HG02943 (cell line): ENCODE results near the gene DNAH8.

ENCODE experiments used
- ATAC-seq: cut with Tn5 transposase; IDR thresholded peaks from one replicate; pipeline ENCODE4 v1.9.1; 2021; ENCODE audit warnings: mild to moderate bottlenecking, low read depth, moderate library complexity; ENCODE audit not compliant: unreplicated experiment

Gene DNAH8

GRCh38 chr6:38997128-38997761 lies 282.1 kb downstream of the DNAH8 start:
- ATAC-seq, result no peak

DNA sequence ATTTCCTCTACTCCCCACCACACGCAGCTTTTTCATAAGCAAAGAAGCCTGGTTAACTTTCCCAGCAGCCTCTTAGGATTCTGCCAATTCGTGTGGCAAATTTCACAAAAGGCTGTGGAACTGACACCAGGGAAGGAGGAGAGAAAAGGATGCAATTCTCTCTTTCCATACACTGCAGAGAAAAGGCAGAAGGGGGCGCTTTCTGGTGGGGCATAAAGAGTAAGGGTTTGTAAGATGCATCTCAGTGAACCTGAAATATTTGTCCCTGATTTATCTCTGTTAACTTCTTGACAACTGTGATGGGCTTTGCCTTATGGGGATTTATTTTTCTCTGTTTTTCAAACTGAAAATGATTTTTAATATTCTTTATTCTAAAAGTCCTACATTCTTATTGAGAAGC lies 288.0 kb downstream of the DNAH8 start:
- no peak for ATAC-seq

DNA sequence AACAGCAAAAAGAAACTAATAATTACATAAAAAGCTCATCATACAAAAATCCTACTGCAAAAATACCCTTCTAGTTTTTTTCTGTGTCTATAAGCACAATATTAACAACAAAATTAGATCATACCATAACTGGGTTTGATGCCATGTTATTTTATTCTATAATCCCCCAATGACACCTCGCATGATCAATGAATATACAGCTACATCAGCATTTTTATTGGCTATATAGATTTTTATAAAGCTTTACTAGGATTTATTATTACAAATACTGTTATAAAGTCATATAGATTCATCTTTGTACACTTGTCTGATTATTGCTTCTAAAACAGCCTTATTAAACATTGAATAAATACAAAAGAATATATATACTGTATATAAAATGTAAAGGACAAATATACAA lies 288.4 kb downstream of the DNAH8 start:
- no peak for ATAC-seq

- ATAC-seq, result no peak
These were observed 289.7 kb downstream of the DNAH8 start for GRCh38 chr6:39004801-39005200.

GRCh38 chr6:39005774-39006173 lies 290.7 kb downstream of the DNAH8 start:
- ATAC-seq, result no peak

- no peak for ATAC-seq
These were observed 292.5 kb downstream of the DNAH8 start for GRCh38 chr6:39007575-39007974.

- ATAC-seq, result no peak
These were observed 293.6 kb downstream of the DNAH8 start for GRCh38 chr6:39008737-39009136.

- no peak for ATAC-seq
These were observed 294.4 kb downstream of the DNAH8 start for GRCh38 chr6:39009476-39009875.

DNA sequence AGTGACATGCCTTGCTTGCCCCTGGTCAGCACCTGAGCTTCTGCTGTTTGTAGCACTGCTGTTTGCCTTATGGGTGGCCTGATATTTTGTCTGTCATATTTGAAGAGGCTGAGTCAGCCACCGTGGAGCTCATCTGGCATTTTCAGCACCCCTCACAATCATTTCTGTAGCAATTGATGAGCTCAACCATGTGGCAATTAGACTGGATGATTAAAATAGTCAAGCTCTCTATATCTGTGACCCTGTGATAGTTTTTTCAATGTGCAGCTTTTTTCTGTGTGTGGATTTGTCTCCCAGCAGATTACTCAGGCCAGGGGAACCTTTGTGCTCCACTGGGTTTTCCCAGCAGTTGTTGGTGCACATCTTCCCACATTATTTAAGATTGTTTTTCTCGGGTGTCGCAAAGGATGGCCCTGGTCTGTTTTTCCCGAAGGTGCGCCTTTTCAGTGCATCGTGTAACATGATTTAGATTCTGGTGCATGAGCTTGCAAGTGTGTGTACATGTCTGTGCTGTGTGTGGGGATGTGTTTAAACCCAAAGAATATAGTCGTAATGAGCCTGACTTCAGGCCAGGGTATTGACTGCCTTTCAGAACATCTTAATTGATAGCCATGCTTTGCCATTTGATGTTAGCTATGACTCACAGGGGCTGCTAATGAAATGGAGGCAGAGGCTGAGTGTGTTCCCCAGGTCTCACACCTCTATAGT lies 301.9 kb downstream of the DNAH8 start:
- no peak for ATAC-seq

- no peak for ATAC-seq
These were observed 302.4 kb downstream of the DNAH8 start for GRCh38 chr6:39017547-39017880.

- no peak for ATAC-seq
These were observed 303.0 kb downstream of the DNAH8 start for GRCh38 chr6:39018103-39018502.

DNA sequence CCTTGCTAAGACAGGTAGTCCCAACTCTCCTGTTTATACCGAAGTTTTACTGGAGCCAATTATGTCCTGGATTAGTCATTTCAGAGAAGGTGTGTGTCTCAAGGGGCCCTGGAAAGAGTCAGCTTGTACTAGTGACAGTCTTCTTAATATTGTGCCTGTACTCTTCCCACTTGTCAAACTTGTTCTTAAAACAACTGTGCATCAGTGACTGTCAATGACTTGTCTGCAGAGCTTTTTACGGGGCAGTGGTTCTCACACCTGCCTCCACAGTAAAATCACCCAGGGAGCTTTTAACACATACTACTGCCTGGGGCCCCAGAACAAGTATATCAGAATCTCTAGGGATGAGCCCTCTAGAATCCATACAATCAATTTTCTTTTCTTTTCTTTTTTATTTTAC lies 305.0 kb downstream of the DNAH8 start:
- ATAC-seq, result no peak

DNA sequence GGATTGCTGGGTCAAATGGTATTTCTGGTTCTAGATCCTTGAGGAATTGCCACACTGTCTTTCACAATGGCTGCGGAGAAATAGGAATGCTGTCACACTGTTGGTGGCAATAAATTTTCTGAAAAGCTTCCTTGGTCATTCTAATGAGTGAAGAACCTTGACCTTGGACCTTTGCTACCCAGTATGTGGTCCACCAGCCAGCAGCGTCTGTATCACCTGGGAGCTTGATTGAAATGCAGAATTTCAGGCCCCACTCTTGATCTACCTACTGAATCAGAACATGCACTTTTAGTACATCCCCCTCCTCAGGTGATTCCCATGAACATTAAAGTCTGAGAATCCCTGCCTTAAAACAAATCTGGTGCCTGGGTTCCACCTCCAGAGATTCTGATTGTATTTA lies 305.9 kb downstream of the DNAH8 start:
- ATAC-seq, result no peak

DNA sequence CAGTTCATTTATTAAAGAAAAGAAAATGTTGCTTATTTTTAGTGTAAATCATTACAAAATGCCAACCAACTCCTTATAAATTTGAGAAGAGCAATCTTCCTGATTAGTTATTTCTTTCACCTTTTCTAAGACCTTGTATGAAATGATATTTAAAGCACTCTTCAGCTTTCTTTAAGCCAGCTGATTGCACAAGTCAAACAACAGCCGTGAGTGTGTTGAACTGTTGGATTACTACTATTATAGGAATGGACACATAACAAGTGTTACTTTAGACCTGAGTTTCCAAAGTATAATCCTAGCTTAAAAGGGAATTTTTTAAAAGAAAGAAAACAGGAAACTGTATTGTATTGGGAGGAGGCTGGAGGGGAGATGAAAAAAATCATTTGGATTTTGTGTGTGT lies 306.7 kb downstream of the DNAH8 start:
- ATAC-seq, result no peak

GRCh38 chr6:39026175-39026574 lies 311.1 kb downstream of the DNAH8 start:
- ATAC-seq, result no peak

- no peak for ATAC-seq
These were observed 314.3 kb downstream of the DNAH8 start for GRCh38 chr6:39029156-39030011.

DNA sequence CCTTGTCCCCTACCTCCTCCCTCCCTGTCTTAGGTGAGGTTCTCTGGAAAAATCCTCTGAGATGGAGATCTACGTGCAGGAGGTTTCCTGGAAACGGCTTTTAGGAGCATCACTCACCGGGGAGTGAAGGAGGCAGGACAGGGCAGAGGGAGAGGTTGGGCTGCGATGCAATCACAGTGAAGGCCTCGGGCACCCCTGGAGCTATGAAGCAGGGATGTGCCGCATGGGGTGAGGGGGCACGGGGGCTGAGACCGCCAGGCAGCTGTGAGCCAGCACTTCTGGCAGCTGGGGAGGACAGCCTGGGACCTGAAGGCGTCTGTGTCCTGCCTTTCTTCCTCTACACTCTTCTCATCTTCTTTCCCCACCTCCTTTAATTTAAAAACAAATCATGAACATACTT lies 320.6 kb downstream of the DNAH8 start:
- ATAC-seq, result no peak

GRCh38 chr6:39037082-39037508 lies 322.0 kb downstream of the DNAH8 start:
- ATAC-seq, result no peak

- no peak for ATAC-seq
These were observed 322.6 kb downstream of the DNAH8 start for GRCh38 chr6:39037707-39038106.

DNA sequence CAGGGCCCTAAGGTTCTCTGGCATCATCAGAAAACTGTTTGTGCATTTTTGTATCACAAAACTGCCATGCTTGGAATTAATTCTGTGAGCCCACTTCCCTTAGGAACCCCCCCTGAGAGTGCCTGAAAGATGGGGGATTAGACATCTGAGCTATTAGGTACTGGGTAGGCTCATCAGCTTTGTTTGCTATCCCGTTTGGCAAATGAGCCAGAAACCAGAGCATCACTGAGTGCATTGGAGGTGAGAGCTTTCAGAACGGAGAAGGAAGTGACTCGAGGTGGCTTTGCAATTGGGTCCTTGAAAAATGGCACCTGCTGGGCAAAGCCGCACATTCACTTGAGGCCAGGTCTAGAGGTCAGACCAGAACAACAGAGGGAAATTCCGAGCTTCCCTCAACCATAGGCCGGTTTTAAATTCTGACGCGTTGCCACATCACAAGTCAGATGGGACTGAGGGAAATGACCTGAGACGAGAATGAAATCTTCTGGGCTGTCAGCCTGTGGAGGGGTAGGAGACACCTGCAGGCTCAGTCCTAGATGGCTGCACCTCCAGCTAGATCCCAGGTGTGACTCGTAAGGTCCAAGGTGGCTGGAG lies 325.1 kb downstream of the DNAH8 start:
- ATAC-seq, result no peak

DNA sequence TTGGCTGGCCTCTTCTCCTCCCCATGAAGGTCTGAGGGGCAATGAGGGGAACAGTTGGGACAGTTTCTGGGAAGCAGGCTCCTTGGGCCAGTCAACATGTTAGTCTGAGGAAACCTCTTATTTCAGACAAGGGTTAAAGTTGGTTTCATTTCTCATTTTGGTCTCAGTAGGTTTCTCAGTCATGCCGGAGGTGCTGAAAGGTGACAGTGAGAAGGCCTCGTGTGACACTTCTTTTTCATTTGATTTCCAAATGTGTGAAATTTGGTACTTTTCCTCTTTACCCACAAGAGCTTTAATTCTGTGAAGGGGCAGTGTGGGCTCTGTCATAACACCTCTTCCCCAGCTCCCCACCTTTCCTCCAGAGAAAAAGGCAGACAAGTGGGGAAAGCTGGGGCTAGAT lies 326.0 kb downstream of the DNAH8 start:
- no peak for ATAC-seq
